GM18499 (cell line): ENCODE data around the gene SCOC.

Experiments used
- ATAC-seq: cut with Tn5 transposase; IDR thresholded peaks from one replicate; pipeline ENCODE4 v1.9.1; 2021; ENCODE audit warnings: moderate number of reproducible peaks; ENCODE audit not compliant: insufficient read depth, unreplicated experiment

The SCOC gene

GRCh38 chr4:140373328-140374129 is at the start of gene SCOC:
TSS of gene SCOC (plus strand) at chr4:140373646. CDS start at chr4:140379171, 5,525 bp downstream.
- ATAC-seq, result peak; percentile 86

DNA sequence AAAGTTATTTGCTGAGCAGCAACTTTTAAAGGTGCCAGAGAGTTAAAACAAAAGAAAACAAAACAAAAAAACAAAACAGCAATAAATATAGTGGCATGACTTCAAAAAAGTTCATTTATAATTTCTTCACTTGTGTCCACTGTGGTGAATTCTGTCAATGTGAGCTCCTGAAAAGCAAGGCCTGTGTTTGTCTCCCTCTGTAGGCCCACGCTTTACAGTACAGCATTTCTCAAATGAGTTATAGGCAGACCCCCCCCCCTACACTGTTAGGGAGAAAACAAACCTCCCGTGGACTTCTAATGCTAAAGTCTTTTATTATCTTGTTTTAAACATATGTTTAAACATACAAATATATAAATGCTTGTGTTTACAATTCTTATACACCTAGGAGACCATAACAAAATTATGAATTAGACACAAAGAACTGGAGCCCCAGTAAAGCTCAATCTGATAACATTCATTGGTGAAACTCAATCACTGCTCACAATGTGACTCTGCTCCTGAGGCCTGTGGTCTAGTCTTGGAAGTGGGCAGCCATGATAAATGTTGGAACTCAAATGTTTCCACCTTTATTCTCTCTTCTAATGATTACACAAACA is 47.0 kb upstream of the SCOC start:
- ATAC-seq, result no peak

DNA sequence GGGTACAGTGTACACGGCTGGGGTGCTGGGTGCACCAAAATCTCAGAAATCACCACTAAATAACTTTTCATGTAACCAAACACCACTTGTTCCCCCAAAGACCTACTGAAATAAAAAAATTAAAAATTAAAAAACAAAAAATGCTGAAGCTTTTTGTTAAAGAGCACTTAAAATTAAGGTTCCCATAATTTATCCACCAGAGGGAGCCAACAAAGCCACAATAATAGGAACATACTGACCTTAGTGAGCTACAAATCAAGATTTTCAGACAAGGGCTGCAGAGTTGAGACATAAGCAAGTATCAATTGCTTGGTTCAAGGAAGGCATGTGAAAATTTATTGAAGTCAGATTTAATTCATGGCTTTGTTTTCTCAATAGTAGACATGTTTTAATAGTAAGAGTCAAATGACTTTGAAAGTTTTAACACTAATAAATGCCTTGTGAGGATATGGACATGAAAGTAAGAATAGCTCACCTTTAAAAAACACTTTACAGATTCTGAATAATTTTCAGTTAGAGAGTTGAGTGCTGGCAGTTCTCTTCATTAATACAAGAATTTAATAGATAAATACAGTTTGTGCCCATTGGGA is 43.0 kb upstream of the SCOC start:
- no peak for ATAC-seq

GRCh38 chr4:140331245-140331644 is 42.2 kb upstream of the SCOC start:
- no peak for ATAC-seq

DNA sequence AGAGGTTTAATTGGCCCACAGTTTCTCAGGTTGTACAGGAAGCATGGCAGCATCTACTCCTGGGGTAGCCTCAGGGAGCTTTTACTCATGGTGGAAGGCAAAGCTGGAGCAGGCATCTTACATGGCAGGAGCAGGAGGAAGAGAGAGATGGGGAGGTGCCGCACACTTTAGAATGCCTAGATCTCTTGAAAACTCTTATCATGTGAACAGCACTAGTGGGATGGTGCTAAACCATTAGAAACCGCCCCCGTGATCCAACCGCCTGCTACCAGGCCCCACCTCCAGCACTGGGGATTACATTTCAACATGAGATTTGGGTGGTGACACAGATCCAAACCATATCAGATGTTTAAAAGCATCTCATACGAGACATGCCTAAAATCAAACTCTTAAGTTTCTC is 41.6 kb upstream of the SCOC start:
- ATAC-seq, result no peak

DNA sequence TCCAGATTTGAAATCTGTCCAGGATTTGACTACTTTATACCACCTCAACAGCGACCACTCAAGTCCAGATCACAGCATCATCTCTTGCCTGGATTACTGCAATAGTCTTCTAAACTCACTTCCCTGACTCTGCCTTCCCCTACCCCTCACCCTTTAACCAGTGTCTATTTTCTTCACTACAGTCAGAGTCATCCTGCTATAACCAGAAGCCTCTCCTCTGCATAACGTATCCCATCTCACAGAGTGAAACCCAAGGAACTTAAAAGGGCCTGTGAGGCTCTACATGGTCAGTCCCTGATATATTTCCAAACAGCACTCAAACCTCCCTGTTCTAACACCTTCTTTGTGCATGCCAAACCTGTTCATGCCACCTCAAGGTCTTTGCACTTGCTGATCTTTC is 40.7 kb upstream of the SCOC start:
- no peak for ATAC-seq

DNA sequence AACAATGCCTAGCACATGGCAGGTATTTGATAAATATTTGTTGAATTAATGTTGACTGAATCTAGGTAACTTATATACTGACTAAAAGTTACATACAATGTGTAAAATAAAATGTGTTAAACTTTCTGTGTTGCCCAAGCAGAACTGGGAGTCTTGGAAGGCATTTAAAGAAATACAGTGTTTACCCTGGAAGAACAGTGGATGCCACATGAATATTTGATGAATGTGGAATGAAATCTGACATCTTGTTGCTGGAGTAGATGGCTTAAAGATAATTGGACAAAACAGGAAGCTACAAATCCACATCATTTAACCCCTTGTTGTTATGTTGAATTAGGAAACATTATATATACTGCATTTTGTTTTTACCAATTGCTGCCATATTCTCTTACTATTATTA is 39.9 kb upstream of the SCOC start:
- no peak for ATAC-seq

DNA sequence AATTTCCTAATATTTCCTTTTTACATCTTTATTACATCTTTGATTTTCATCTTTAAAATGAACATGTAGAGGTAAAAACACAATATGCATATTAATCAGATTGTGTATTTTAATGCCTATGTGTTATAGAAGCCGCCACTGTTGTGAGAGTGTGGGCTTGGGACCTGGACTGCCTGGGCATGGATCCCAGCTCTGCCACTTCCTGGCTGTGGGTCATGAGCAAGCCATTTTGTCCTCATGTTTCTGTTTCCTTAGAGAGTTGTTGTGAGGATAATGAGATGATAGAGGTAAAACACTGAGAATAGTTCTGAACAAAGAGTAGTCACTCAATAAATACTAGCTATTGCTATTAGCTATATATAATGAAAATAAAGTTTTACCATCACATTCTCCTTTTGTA is 38.4 kb upstream of the SCOC start:
- ATAC-seq, result no peak

- ATAC-seq, result no peak
Measured at GRCh38 chr4:140336730-140337129, 36.7 kb upstream of the SCOC start.

DNA sequence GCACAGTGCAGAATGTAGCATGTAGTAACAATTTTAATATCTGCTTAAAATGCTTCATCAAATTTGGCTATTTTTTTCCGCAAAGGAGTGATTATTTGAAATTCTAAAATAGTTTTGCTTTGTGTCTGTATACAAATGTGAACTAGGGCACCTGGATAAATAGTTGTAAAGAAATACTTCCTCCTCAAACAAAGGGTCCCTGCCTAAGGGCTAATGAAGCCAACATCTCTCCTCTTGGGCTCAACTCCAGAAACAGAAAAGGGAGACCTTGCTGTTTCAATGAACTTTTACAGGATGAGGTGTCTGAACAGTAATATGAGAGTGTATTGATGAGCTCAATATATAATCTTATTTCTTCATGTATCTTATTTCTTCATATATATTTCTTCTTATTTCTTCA is 30.8 kb upstream of the SCOC start:
- no peak for ATAC-seq

DNA sequence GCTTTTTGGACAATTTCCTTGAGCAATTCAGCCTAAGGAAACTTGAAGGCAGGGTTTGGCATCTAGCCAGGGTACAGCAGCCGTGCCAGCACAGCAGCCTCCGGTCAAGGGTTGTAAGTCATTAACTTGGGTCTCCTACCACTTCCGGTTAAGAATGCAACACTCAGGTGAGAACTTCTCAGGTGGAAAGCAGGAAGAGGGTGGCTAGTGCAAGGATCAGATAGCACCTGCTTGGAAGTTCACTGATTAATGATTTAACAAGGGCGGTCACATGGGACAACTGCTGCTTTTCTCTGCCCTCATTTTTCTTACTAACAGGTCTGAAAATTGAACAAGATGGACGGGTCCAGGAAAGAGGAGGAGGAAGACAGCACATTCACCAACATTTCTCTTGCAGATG is 30.1 kb upstream of the SCOC start:
- no peak for ATAC-seq

- ATAC-seq, result no peak
Measured at GRCh38 chr4:140344101-140344500, 29.3 kb upstream of the SCOC start.

DNA sequence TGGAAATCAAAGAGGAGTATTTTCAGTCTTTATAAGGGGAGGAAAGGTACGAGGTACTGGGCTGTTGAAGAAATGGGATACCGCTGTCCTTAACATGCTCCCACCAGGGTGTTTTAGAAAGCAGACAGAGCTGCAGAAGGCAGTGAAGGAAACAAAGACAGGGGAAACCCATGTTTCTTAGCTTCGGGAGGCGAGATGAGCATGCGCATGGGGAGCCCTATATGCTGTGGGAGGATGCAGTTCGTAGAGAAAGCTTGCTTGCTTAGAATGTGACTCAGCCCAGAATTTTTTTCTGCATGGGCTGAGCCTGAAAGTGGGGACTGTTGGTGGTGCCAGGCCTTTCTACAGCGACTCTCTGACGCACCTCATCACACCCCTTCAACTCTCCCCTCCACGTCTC is 28.8 kb upstream of the SCOC start:
- no peak for ATAC-seq

DNA sequence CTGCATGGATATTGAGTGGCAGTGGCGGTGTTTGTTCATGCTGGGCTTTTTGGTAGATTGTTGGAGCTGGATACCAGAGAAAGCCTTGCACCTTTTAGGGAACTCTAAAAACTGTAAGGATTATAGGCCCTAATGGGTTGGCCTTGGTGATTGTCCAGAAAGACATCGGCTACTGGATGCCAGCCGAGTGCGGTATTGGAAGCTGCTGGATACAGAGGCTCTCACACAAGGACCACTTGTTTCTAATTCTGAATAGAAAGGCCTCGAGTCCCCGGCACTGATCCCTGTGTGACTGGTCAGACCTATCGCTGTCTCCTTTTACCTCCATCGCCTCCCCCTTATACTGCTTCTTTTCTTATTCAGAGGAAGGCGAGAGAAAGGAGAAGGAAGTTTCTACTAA is 27.3 kb upstream of the SCOC start:
- no peak for ATAC-seq

DNA sequence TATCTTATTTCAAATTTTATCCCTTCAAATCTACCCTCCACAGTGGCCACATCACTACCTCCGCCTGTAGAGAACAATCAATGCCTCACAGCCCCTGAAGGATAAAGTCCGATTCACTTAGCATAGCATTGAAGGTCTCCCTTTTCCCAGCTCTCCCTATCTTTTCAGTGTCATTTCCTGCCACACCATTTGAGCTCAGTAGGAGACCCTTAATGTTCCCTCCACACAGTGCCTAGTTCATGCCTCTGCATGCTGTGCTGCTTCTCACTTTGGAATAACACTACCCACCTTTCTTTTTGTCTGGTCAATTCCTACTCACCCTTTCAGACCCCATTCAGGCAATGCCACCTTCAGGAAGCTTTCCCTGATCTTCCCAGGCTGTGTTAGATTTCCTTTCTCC is 23.6 kb upstream of the SCOC start:
- no peak for ATAC-seq

DNA sequence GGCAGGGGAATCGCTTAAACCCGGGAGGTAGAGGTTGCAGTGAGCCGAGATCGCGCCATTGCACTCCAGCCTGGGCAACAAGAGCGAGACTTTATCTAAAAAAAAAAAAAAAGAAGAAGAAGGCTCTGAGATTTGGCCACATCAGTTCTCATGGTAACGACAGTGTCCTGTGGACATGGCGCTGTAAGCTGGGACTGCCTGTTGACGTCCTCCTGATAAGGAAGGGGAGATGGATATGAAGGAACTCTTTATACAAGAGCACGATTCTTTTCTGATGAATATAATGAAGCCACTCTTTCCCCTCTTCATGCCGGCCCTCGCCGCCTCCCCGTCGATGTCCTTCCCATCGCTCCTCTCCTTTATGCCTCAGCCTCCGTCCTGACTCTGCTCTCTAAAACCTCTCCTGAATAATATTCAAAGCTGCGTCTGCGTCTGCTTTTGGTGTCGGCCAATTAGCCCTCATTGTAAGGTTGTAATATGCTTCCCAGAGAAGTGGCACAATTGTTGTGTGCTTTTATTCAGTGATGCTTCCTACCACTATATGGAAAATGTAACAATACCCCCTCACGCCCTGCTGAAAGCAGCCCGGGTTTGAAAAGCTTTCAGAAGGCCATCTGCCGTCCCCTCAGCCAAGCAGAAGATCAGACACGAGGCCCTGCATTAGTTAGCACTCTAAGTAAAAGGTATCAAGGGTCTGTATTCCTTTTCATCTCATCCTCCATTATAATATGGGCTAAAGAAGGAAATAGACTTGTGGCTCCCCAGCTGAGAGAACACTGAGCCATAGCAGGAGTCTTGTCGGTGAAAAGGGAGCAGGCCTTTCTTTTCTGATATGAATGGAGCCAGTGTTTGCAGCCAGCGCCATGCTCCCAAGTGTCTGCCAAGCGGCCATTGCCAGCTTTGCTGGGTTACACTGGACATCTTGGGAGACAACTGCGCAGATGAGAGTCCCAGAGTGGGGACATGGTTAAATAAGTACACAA is 22.1 kb upstream of the SCOC start:
- no peak for ATAC-seq

GRCh38 chr4:140353786-140354185 is 19.7 kb upstream of the SCOC start:
- no peak for ATAC-seq

DNA sequence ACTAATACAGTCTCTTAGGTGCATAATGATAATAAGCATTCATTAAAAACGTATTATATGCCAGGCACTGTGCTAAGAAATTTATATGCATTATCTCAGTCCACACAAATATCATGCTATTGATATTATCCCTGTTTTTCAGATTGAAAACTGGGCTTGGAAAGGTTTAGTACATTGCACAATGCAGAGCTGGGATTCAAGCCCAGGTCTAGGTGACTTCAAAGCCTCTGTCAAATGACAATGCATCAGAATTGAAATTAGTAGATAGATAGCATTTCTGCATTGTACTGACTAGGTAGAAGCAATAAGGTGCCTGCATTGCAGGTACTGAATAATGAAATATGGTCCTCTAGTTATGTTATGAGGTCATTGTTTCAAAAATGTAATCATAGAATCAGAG is 18.2 kb upstream of the SCOC start:
- ATAC-seq, result no peak

DNA sequence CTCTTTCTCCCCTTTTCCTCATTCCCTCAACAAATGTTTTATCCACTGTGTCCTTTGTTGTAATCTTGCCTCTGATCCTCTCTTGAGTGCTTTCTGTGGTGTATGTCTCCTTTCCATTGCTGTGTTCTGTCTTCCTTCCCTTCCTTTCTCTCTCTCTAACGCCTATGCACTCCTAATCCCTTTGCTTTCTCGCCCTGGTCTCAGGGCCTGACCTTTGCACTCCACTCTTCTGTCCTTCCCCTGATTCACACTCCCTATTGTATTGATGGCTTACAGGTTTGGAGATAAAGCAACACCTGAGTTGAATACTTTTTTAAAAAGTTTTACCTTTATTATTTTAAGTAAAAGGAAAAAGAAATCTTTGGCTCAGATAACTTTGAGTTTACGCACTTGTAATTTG is 15.6 kb upstream of the SCOC start:
- no peak for ATAC-seq

GRCh38 chr4:140358281-140358680 is 15.2 kb upstream of the SCOC start:
- ATAC-seq, result no peak
